HG02571 (cell line): ENCODE results near the gene KIAA1586.
"Not testable (repeated sequence)": the region's sequence is repeated elsewhere in the genome, so short reads cannot be mapped to it uniquely, and the experiment has no call there.

ENCODE experiments used
- ATAC-seq: cut with Tn5 transposase; IDR thresholded peaks from one replicate; pipeline ENCODE4 v1.9.1; 2021; ENCODE audit warnings: mild to moderate bottlenecking, moderate library complexity; ENCODE audit not compliant: unreplicated experiment

The KIAA1586 gene

GRCh38 chr6:57044061-57044460 is 2.4 kb upstream of the KIAA1586 start:
- ATAC-seq, result not testable (repeated sequence)

- ATAC-seq, result no peak
Observed at GRCh38 chr6:57044568-57044967, 1.9 kb upstream of the KIAA1586 start.

- ATAC-seq, result peak; percentile 11
Observed at GRCh38 chr6:57047257-57047585, 728 bp downstream of the KIAA1586 start.

GRCh38 chr6:57047859-57048258 is 1.4 kb downstream of the KIAA1586 start:
- ATAC-seq, result not testable (repeated sequence)

- no peak for ATAC-seq
Observed at GRCh38 chr6:57048577-57048976, 2.1 kb downstream of the KIAA1586 start.

GRCh38 chr6:57063847-57064246 is 17.4 kb downstream of the KIAA1586 start:
- ATAC-seq, result no peak

- ATAC-seq, result no peak
Observed at GRCh38 chr6:57064809-57065208, 18.3 kb downstream of the KIAA1586 start.

GRCh38 chr6:57068061-57068460 is 21.6 kb downstream of the KIAA1586 start:
- ATAC-seq, result no peak

GRCh38 chr6:57069228-57069627 is 22.7 kb downstream of the KIAA1586 start:
- no peak for ATAC-seq

GRCh38 chr6:57069920-57070331 is 23.4 kb downstream of the KIAA1586 start:
- no peak for ATAC-seq

GRCh38 chr6:57072108-57072507 is 25.6 kb downstream of the KIAA1586 start:
- no peak for ATAC-seq

- no peak for ATAC-seq
Observed at GRCh38 chr6:57074383-57074782, 27.9 kb downstream of the KIAA1586 start.

GRCh38 chr6:57075092-57075491 is 28.6 kb downstream of the KIAA1586 start:
- ATAC-seq, result no peak

- no peak for ATAC-seq
Observed at GRCh38 chr6:57078531-57079207, 32.2 kb downstream of the KIAA1586 start.

- ATAC-seq, result no peak
Observed at GRCh38 chr6:57085471-57085870, 39.0 kb downstream of the KIAA1586 start.

GRCh38 chr6:57086843-57087242 is 40.4 kb downstream of the KIAA1586 start:
- no peak for ATAC-seq

GRCh38 chr6:57087916-57088315 is 41.4 kb downstream of the KIAA1586 start:
- ATAC-seq, result no peak

- no peak for ATAC-seq
Observed at GRCh38 chr6:57089265-57089664, 42.8 kb downstream of the KIAA1586 start.

GRCh38 chr6:57089687-57090457 is 43.4 kb downstream of the KIAA1586 start, which contains the start of gene ZNF451:
ZNF451 (plus strand) TSS chr6:57090188; CDS start chr6:57090254, 66 bp downstream.
- ATAC-seq, result peak; percentile 90

GRCh38 chr6:57090458-57091067 is 44.1 kb downstream of the KIAA1586 start:
- ATAC-seq, result peak; percentile 4

GRCh38 chr6:57091375-57091774 is 44.9 kb downstream of the KIAA1586 start:
- ATAC-seq, result not testable (repeated sequence)

GRCh38 chr6:57094689-57095088 is 48.2 kb downstream of the KIAA1586 start:
- ATAC-seq, result no peak
